HepG2 (cell line): ENCODE results near the gene ANTXR1. TPM values are rescaled to one million over a fixed set of nuclear protein-coding genes. Genes with fewer than 3 reads are reported as not detected.

Experiments used
- ATAC-seq: fragments of 200-7000 bp; cut with Tn5 transposase; 3 replicates; pipeline ENCODE4 v1.9.1; 2020; ENCODE audit warnings: mild to moderate bottlenecking, moderate library complexity
- BruUV-seq: library from RNA; stranded (reverse); fragments of 400-500 nt; replicated peaks from 2 replicates; lab custom pipeline; 2021; lab: Mats Ljungman, UMichigan
- CTCF ChIA-PET: fragments of 300-600 bp; formaldehyde crosslinking; extraction: SDS; loops from one replicate; lab custom pipeline; 2021; ENCODE audit warnings: low total read pairs, inconsistent platforms, low intra/inter-chr PET ratio; lab: Yijun Ruan, JAX
- POLR2A ChIA-PET: fragments of 350-600 bp; sonication (Branson Sonifier 250); formaldehyde crosslinking; loops from one replicate; lab custom pipeline; 2020; ENCODE audit warnings: antibody characterized with exemption, inconsistent platforms; lab: Yijun Ruan, JAX
- DNase-seq: peaks from one replicate; pipeline ENCODE4 v3.0.0-alpha.2; 2015; ENCODE audit warnings: low spot score
- FAIRE-seq: peaks from 3 replicates; lab custom pipeline; 2011; peaks lifted over from hg19 to GRCh38; lab: Jason Lieb, UNC
- H2AFZ ChIP-seq: one replicate; pipeline ENCODE4 v1.6.1; 2011; ENCODE audit warnings: low read length, inconsistent platforms
- H3K27ac ChIP-seq: fragments of 300-600 bp; 3 replicates; pipeline ENCODE4 v1.8.0; 2011; ENCODE audit warnings: mixed run types, mild to moderate bottlenecking, mixed read lengths, low read length, inconsistent platforms; ENCODE audit not compliant: insufficient read depth; ENCODE audit errors: extremely low read length
- H3K27me3 ChIP-seq, 2 experiments: fragments of 200-600 bp in 1 of 2; 2 replicates in 1 of 2; 3 replicates in 1 of 2; pipeline versions ENCODE4 v1.6.0 to v1.8.0; 2011; ENCODE audit warnings: low read length in 2 of 2, mild to moderate bottlenecking in 2 of 2, moderate library complexity in 2 of 2, inconsistent platforms in 1 of 2; ENCODE audit not compliant: insufficient read depth in 2 of 2, control insufficient read depth in 1 of 2
- H3K36me3 ChIP-seq, 2 experiments: fragments of 200-600 bp in 1 of 2; replicated peaks in 1 of 2; 2 replicates in 1 of 2; 3 replicates in 1 of 2; pipeline versions ENCODE4 v1.5.1 to v1.8.0; 2011; ENCODE audit warnings: low read length in 2 of 2, inconsistent platforms in 1 of 2; ENCODE audit not compliant: insufficient read depth in 2 of 2, control insufficient read depth in 1 of 2
- H3K4me1 ChIP-seq: 2 replicates; pipeline ENCODE4 v1.5.1; 2012; ENCODE audit warnings: low read length, inconsistent platforms; ENCODE audit not compliant: insufficient read depth
- H3K4me2 ChIP-seq: 2 replicates; pipeline ENCODE4 v1.6.0; 2011; ENCODE audit warnings: low read depth, low read length, inconsistent platforms
- H3K4me3 ChIP-seq, 3 experiments: fragments of 200-600 bp in 1 of 3; sonication (generic), shearing (Covaris generic) in 1 of 3; replicated peaks in 1 of 3; 2 replicates each; pipeline ENCODE4 v1.5.1; 2011 to 2016; ENCODE audit warnings: low read length in 3 of 3, inconsistent platforms in 2 of 3, low read depth in 2 of 3, mild to moderate bottlenecking in 2 of 3, control low read depth in 1 of 3, mixed read lengths in 1 of 3; ENCODE audit not compliant: insufficient read depth in 1 of 3
- H3K79me2 ChIP-seq: one replicate; pipeline ENCODE4 v1.6.1; 2011; ENCODE audit warnings: low read length, inconsistent platforms; ENCODE audit not compliant: insufficient read depth
- H3K9ac ChIP-seq: 2 replicates; pipeline ENCODE4 v1.6.0; 2011; ENCODE audit warnings: mild to moderate bottlenecking, low read depth, low read length, inconsistent platforms; ENCODE audit not compliant: insufficient read depth
- H3K9me3 ChIP-seq: 2 replicates; pipeline ENCODE4 v1.5.1; 2012; ENCODE audit warnings: mild to moderate bottlenecking, low read length
- H4K20me1 ChIP-seq: 2 replicates; pipeline ENCODE4 v1.6.0; 2011; ENCODE audit warnings: inconsistent platforms, mild to moderate bottlenecking, low read length, moderate library complexity; ENCODE audit not compliant: insufficient read depth
- FUBP1 ChIP-seq: sonication (generic); formaldehyde crosslinking; IDR thresholded peaks from 2 replicates; pipeline ENCODE4 v1.5.1; 2020; ENCODE audit warnings: missing genetic modification reagents, mild to moderate bottlenecking, borderline replicate concordance
- NCOA2 ChIP-seq: sonication (generic); formaldehyde crosslinking; IDR thresholded peaks from 2 replicates; pipeline ENCODE4 v1.8.0; 2022; ENCODE audit warnings: inconsistent platforms
- POLR2A ChIP-seq, 2 experiments: IDR thresholded peaks; 2 replicates each; pipeline ENCODE4 v1.6.1; 2011; ENCODE audit warnings: low read depth in 2 of 2, low read length in 2 of 2, mild to moderate bottlenecking in 1 of 2, moderate library complexity in 1 of 2; ENCODE audit not compliant: insufficient read depth in 1 of 2
- ZNF282 ChIP-seq: fragments of 450-650 bp; IDR thresholded peaks from 2 replicates; pipeline ENCODE4 v1.6.1; 2018; ENCODE audit not compliant: partially characterized antibody
- ZNF609 ChIP-seq: sonication (generic); formaldehyde crosslinking; IDR thresholded peaks from 2 replicates; pipeline ENCODE4 v1.4.0; 2020; ENCODE audit warnings: mild to moderate bottlenecking, missing genetic modification reagents, borderline replicate concordance
- ZNF660 ChIP-seq: sonication (generic); formaldehyde crosslinking; IDR thresholded peaks from 2 replicates; pipeline ENCODE4 v1.5.1; 2020; ENCODE audit warnings: mild to moderate bottlenecking, low read depth, missing genetic modification reagents, borderline replicate concordance
- ZNF672 ChIP-seq: sonication (generic); formaldehyde crosslinking; IDR thresholded peaks from 2 replicates; pipeline ENCODE4 v1.8.1; 2022; ENCODE audit warnings: missing genetic modification reagents
- ZNF766 ChIP-seq: sonication (generic); formaldehyde crosslinking; IDR thresholded peaks from 2 replicates; pipeline ENCODE4 v1.5.0; 2020; ENCODE audit warnings: missing genetic modification reagents, borderline replicate concordance
- ZSCAN9 ChIP-seq: IDR thresholded peaks from 2 replicates; pipeline ENCODE4 v1.6.1; 2016; ENCODE audit warnings: borderline replicate concordance
- WGBS: methylation state at CpG from one replicate; pipeline ENCODE4 v1.1.6; 2017; ENCODE audit warnings: low lambda C conversion rate; 5-methylcytosine and 5-hydroxymethylcytosine counted together
- in situ Hi-C: cut with HindIII; loops from 2 replicates; pipeline ENCODE4 v1.10.0; 2017; ENCODE audit warnings: low pct_unique_long_range_greater_than_20kb; ENCODE audit not compliant: extremely low pct_ligation_motif_present
- intact Hi-C: fragments of 100-400 bp; cut with micrococcal nuclease; formaldehyde crosslinking; loops from one replicate; pipeline ENCODE4 v1.10.0; 2022; ENCODE audit not compliant: unreplicated experiment
- polyA plus RNA-seq, 8 experiments: library from polyadenylated mRNA; depleted of rRNA in 3 of 8; stranded (reverse) in 7 of 8; unstranded in 1 of 8; fragments of >200 nt; fragmentation: Illumina TruSeq in 4 of 8; extraction: Trizol in 4 of 8; gene quantifications; 2 replicates each; pipeline versions ENCODE4 v1.2.1 to v1.2.3, GENCODE V29; 2011 to 2016; ENCODE audit warnings: low read depth in 4 of 8, missing spikeins in 1 of 8, mixed read lengths in 1 of 8; ENCODE audit not compliant: insufficient read depth in 1 of 8
- total RNA-seq, 5 experiments: library from RNA; depleted of rRNA; stranded (reverse); fragments of >200 nt; fragmentation: Illumina TruSeq; extraction: Trizol; gene quantifications; 2 replicates each; pipeline ENCODE4 v1.2.3, GENCODE V29; 2016; ENCODE audit warnings: low read depth in 1 of 5
- TF ChIP-seq, protein P1 (sequence below): sonication (generic); formaldehyde crosslinking; IDR thresholded peaks from 2 replicates; pipeline ENCODE4 v1.5.0; 2020; ENCODE audit warnings: mild to moderate bottlenecking, low read depth, missing genetic modification reagents, borderline replicate concordance

Gene ANTXR1
- total and polyA plus RNA-seq, 2 of the 13 experiments (the other 11 are each of a cell fraction or from before 2014, with no cell fraction given) = 4.5 to 12.7 TPM

DNA sequence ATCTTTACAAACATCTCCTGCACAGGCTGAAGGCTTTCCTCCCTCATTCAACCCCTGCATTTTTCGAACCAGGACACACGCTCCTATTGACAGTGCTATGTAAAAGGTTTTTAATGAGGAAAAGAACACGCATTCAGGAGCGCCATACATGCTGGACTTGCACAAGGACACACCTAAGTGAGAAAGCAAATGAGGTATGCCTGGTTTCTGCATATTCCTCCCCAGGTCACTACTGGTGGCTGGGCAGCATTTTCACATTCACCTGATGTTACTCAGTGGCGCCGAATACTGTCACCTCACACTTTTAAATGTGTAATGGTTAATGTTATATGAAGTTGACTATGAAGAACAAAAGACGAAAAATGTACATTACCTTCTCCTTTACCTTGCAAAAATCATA is 150.6 kb downstream of the ANTXR1 start:
- 98% methylated on average over 7 of the region's 7 CpGs for WGBS
- in situ Hi-C loops = no loop called here
- POLR2A ChIA-PET = interaction anchor here (2.4 kb wide), 1 partner anchor 14 kb away, joined by 9 read pairs; no protein-coding TSS in a partner anchor

More for the DNA sequence above, 150.6 kb downstream of the ANTXR1 start:
- BruUV-seq = no TSS peak
- H3K4me1 ChIP-seq = peaks cover 74% of the 10 kb centered on the region
- CTCF ChIA-PET = no interaction called here
- no peaks in the 10 kb centered on the region for H3K79me2 ChIP-seq
- DNase-seq (no peak), FAIRE-seq (no peak), ATAC-seq (no peak)
- H3K27me3 ChIP-seq = no peaks in the 10 kb centered on the region
- no peak overlapping the region for H3K27ac ChIP-seq
- intact Hi-C loops = no loop called here
- no peak overlapping the region for H3K4me3 ChIP-seq
- no peaks in the 10 kb centered on the region for H3K9me3 ChIP-seq
- H2AFZ ChIP-seq = no peak overlapping the region
- H3K36me3 ChIP-seq = no peaks in the 10 kb centered on the region; a peak in 2 of 5 replicates
- no peak for TF ChIP-seq NCOA2 (CRISPR knock-in tag)
- TF ChIP-seq, protein P1, sequence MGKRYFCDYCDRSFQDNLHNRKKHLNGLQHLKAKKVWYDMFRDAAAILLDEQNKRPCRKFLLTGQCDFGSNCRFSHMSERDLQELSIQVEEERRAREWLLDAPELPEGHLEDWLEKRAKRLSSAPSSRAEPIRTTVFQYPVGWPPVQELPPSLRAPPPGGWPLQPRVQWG (CRISPR knock-in tag) = no peak
- no peak for TF ChIP-seq ZNF766 (CRISPR knock-in tag)
- TF ChIP-seq ZNF282 = no peak
- TF ChIP-seq POLR2A (IDR thresholded peaks at IDR 0.05; ENCODE audit: insufficient read depth in 1 of 2, low read depth in 2 of 2, low read length in 2 of 2) = no peak
- no peak for TF ChIP-seq FUBP1 (CRISPR knock-in tag)
- no peak for TF ChIP-seq ZNF660
- TF ChIP-seq ZNF609 (CRISPR knock-in tag) = no peak
- no peak for TF ChIP-seq ZNF672 (CRISPR knock-in tag)
- no peak for TF ChIP-seq ZSCAN9 (CRISPR knock-in tag)
- H3K9ac ChIP-seq = no peak overlapping the region
- no peak overlapping the region for H3K4me2 ChIP-seq
- no peaks in the 10 kb centered on the region for H4K20me1 ChIP-seq
